Retina (tissue), 1 donor: ENCODE measurements around the gene TAS1R1.

Experiments used
- DNase-seq: peaks from one replicate; pipeline ENCODE4 v3.0.0-alpha.2; 2016

Gene TAS1R1

DNA sequence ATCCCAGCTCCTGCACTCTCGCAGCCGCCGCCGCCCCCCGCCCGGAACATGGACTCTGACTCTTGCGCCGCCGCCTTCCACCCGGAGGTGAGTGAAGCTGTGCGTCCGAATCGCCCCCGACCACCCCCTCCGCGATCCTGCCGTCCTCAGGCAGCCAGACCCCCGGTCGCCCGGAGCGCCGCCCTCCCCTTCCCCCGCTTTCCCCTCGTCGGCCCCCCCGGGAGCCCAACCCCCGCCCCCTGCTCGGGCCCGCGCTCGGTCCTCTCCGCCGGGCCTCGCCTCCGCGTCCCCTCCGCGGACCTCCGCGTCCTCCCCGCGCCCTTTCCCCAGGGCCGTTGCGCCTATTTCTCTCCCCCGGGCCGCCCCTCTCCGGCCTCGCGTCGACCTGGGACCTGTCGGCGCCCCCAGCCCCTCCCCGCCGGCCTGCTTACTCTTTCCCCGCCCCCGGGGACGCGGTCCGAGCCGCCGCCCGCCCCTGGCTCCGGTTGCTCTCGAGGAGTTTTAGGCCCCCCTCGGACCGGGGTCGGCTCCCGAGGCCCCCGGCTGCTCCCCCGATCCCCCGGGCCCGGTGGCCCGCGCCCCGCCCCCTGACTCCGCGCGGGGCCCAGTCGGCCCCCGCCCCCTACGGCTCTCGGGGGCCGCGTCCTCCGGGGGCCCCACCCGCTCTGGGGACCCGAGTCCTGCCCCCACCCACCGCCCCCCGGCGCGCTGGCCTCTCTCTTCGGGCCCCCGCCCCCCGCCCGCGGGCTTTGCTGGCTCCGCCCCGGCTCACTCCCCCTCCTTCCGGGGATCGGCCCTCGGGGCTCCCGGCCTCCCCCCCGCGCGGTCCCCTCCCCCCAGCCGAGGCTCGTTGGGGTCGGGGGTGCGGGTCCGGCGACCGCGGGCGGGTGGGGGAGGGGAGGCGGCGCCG lies 59.2 kb downstream of the TAS1R1 start:
- DNase-seq: no peak

DNA sequence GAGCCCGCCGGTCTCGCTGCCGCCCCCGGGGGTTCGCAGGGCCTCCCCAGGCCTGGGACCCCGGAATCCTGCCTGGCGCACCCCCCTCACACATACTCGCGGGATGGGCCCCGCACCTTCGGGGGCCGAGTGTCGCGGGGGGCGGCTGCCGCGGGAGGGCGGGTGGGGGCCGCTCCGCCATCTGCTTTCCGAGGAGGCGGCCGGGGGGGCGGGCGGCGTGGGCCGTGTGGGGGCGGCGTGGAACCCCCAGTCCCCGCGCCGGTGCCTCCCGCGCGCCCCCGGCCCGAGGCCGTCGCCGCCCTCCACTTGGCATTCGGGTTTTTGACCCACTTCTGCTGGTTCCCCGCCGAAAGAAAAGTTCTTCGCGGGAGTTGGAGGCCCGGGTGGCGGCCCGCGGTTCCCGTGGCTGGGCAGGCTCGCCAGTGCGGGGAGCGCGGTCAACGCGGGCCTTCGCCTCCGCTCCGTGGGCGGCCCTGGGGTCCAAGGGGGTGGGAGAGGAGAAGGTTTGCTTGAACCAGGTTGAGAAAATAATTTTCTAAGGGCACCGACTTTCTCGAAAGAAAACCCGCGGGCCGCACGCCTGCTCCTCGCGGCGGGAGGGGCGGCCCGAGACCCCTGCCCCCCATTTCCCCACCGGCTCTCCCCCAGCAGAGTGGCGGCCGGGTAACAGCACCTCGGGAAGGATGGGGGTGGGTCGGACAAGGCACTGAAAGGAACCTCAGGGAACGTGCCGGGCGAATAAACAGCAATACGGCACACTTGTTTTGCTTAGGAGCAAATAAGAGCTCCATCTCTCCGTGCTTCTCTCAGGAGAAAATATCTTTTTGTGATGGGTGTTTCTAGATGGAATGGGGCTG lies 60.0 kb downstream of the TAS1R1 start:
- DNase-seq: peak; percentile 42

DNA sequence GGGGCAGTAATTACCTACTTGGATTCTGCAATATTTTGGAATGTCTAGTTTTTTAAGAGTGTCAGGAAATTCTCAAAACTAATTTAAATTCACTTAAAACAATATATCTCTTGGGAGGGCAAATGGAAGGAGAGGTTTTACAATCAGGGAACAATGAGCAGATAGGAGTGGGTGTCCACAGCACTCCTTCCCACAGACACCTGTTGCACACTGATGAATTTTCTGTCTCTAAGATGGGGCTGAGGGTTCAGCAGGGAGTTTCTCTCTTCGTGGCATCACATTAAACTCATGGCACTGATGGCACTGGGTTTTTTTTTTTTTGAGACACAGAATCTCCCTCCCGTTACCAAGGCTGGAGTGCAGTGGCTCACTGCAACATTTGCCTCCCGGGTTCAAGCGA lies 63.9 kb downstream of the TAS1R1 start:
- no peak for DNase-seq

DNA sequence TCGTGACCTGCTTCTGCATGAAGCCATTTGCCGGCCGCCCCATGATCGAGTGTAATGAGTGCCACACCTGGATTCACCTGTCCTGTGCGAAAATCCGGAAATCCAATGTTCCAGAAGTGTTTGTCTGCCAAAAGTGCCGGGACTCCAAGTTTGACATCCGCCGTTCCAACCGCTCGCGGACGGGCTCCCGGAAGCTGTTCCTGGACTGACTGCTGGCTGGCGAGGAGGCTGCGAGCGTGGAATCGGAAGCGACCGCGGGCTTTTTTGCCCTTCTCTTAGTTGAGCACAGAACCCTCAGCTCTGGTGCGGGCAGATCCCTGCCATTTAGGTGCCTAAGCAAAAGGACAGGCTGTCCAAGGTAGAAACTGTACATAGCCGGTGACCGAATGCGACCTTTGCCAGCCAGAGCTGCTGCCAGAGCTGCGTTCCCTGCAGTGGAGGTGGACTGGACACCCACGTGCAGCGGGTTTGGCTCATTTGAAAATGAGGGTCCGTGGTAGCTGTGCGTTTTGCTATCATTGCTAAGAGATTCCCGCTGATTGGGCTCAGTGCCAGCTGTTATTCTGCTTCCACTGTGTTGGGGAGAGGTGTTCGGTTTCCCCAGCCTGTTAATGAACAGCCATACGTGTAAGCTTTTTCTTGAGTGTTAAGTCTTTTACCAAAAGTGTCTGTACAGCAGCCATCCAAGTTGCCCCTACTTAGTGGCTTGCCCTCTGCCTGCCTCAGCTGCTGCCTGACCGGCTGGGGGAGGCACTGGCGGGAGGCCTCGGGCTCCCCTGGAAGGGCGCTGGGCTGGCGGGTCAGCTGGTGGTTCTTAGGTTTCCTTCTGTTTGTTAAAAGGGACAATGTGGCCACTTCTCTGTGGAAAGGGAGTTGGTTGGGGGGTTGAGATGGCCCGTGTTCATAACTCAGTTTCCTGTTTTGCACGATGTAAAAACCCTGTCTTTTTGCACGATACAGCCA lies 66.6 kb downstream of the TAS1R1 start:
- no peak for DNase-seq

DNA sequence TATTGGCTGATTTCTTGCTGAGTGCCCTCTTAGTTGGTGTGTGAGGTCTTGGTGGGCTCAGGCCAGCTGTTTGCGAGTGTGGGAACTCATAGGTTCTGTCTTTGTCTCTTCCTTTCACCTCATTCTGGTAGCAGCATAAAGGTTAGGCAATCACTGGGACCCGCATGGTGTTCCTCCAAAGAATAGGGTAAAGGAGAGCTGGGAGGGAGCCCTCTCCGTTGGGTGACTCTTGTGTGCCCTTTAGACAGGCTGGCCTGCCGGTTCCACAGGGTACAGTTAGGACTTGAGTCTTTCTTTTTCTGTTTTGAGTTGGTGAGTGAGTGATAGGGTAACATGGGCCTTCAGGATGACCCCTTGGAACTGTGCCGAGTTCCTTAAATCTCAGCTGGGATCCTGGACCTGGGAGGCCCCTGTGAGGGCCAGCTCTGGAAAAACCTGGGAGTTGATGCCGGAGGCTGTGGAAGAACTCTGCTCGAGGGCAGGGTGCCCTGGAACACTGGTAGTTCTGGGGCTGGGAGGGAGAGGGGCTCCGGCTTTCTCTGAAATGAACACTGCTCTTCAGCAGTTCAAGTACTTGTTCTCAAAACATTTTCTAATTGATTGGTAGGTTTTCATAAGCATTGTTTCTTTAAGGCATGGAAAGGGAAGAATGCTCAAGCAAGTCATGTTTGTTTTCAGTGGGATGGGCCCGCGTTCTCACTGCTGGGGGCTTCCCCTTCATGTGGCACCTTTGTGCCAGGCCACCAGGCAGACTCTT lies 67.5 kb downstream of the TAS1R1 start:
- no peak for DNase-seq

DNA sequence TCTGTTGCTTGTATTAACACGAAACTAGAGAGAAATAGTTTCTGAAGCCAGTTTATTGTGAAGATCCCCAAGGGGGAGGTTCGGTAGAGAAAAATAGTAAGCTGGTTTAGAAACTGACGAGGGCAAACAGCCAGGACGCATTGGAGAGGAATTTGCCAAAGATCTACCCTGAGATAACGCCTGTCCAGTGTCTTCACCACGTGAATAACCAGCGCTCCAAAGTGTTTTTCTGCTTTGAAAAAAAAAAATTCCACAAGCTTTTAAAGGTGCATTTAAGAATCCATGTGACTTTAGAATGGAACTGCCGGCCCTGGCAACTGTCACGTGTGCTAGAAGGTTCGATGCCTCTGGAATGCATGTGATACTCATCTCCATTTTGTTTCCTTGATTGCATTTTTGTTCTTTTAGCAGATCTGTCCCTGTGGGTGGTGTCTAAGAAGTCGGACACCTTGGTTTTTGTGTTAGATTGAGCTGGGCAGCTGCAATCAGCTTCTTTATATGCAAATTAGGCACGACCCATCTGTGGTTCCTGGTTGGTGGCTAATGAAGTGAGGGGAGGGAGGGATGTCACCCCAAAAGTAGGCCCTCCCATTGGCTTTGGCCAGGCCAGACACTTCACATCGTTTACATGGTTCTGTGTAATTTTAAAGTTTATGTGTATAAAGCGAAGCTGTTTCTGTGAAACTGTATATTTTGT lies 68.3 kb downstream of the TAS1R1 start:
- DNase-seq: no peak

DNA sequence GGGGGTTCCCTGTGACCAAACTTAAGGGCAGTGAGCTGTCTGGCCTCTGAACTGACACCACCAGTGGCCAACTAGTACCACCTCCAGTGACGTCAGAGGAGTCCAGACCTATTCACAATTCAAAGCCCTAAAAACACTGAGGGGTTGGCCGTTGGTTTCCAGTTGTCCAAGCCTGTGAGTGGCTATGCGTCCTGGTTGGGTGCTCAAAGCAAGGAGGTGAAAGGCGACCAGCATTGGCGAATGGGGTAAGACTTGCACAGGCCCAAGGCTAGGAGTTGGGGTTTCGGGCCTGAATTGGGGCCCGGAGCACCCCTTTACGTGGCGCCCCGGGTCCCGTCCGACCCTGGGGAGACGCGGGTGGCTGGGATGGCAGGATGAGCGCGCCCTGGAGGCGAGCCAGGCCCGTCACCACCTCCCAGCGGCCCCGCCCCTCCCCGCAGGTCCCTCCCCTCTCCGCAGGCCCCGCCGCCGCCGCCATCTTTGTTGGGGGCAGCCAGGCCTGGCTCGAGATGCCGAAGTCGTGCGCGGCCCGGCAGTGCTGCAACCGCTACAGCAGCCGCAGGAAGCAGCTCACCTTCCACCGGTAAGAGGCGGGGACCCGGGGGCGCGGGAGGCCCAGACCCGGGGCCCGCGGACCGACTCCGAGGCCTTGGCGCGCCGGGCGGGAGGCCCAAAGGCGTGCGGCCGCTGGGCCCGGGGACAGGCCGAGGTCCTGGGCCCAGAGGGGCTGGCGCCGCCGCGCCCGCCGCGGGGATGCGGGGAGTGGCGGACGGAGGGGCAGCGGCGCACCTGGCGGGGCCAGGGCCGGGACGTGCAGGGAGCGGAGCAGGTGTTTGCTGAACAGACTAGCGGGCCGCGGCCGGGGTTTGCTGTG lies 69.8 kb downstream of the TAS1R1 start, which contains the start of gene THAP3:
THAP3 (plus strand) TSS at position 159 of the 874 bp plus-strand sequence; CDS start at position 510, 351 bp downstream.
- peak; percentile 92 for DNase-seq

DNA sequence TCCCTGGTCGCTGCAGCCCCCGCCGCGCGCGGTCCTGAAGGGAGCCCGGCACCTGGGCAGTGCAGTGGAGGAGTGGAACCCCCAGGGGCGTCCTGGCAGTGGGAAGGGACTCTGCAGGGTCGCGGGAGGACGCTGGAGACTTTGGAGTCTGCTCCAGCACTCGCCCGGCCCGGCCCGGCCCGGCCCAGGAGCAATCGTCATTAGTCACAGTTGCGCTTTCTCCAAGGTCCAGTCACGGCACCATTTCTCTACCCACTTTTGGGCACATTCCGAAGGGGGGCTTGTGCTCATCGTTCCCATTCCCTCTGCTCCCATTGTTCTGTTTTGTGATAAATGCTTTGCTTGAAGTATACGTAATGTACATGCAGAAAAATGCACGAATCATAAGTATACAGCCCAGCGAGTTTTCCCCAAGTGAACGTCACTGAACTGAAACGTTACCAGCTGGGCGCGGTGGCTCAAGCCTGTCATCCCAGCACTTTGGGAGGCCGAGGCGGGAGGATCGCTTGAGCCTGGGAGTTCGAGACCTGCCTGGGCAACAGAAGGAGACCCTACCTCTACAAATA lies 70.6 kb downstream of the TAS1R1 start:
- DNase-seq: peak; percentile 72

DNA sequence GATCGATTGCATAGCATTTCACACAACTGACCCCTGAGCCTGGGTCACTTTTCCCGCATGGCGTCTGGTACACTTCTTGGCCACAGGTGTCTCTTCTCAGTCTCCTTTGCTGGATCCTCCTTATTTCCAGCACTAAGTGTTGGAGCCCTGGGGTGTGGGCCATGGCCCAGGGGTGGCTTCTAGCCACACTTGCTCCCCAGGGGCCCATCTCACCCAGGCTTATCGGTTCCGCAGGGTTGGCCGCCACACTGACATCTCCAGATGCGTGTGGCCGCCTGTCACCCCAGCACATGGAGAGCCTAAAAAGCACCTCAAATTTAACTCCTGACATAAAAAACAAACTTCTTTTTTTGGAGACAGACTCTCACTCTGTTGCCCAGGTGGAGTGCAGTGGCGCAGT lies 71.9 kb downstream of the TAS1R1 start:
- DNase-seq: no peak

DNA sequence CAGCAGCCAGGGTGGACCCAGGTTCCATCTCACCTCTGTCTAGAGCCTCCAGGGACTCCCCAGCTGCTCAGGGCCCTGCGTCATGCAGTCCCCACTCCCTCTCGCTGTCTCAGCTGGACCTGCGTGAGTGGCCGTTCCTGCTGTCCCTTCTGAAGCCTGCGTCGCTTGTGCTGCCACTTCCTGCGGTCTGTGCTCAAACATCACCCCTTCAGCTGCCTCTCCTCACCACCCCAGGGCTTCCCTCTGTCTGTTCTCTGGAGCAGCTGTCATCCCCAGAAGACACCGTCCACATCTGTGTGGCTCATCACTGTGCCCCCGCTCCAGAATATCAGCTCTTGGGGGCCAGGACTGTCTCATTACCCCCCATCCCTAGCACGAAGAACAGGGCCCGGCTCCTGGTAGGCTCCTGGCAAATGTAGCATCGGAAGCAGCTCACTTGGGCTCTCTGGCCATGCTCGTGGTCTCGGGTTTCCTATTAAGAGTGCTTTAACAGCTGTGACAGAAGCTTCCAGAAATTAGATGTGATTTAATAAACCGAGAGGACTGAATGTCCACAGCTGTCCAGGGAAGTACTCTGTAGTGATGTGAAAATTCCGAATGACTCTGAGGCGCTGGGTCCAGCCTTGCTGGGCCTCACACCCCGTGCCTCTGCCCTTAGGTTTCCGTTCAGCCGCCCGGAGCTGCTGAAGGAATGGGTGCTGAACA lies 72.9 kb downstream of the TAS1R1 start:
- DNase-seq: no peak

DNA sequence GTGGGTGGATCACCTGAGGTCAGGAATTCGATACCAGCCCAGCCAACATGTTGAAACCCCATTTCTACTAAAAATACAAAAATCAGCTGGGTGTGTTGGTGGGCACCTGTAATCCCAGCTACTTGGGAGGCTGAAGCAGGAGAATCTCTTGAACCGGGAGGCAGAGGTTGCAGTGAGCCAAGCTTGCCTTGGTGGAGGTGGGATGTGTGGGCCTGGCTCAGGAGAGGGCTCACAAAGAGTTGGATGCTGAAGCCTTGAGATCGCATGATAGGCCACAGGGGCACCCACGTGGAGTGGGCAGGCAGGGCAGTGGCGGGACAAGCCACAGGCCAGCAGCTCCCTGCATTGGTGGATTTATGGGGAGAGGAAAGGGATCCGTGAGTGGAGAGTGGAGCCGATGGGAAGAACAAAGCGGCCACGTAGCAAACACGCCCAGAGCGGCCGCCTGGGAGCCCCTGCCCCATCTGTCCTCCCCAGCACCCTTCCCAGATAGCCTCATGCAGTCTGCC lies 73.9 kb downstream of the TAS1R1 start:
- no peak for DNase-seq
